Nephron progenitor cell (in vitro differentiated cells): ENCODE results near the gene CDKN1A.

Source experiments
- DNase-seq: peaks from one replicate; pipeline ENCODE4 v3.0.0; 2021
- H3K27ac Mint-ChIP-seq: 2 replicates; pipeline ENCODE4 v1.8.0; 2021; ENCODE audit warnings: mild to moderate bottlenecking, moderate library complexity, mixed read lengths
- H3K27me3 Mint-ChIP-seq: 2 replicates; pipeline ENCODE4 v1.8.0; 2021; ENCODE audit warnings: mild to moderate bottlenecking, low read depth, mixed read lengths; ENCODE audit not compliant: poor library complexity
- H3K36me3 Mint-ChIP-seq: 2 replicates; pipeline ENCODE4 v1.8.0; 2021; ENCODE audit warnings: low read depth, mixed read lengths
- H3K4me1 Mint-ChIP-seq: 2 replicates; pipeline ENCODE4 v1.8.0; 2021; ENCODE audit warnings: mixed read lengths
- H3K4me3 Mint-ChIP-seq: 2 replicates; pipeline ENCODE4 v1.8.0; 2021; ENCODE audit warnings: mild to moderate bottlenecking, moderate library complexity, mixed read lengths
- H3K9me3 Mint-ChIP-seq: 2 replicates; pipeline ENCODE4 v1.8.0; 2021; ENCODE audit warnings: mild to moderate bottlenecking, moderate library complexity, mixed read lengths
- CTCF ChIP-seq: fragments of 200-600 bp; sonication (generic); IDR thresholded peaks from 2 replicates; pipeline ENCODE4 v1.5.0; 2021; ENCODE audit warnings: antibody characterized with exemption

Gene CDKN1A

GRCh38 chr6:36717871-36718540 lies 39.5 kb downstream of the CDKN1A start:
- no peak overlapping the region for H3K27ac Mint-ChIP-seq

GRCh38 chr6:36718560-36718959 lies 40.0 kb downstream of the CDKN1A start:
- H3K4me1 Mint-ChIP-seq: peaks cover 6% of the 10 kb centered on the region
- H3K27ac Mint-ChIP-seq: no peak overlapping the region
- no peaks in the 10 kb centered on the region for H3K36me3 Mint-ChIP-seq
- no peak overlapping the region for H3K4me3 Mint-ChIP-seq
- no peak for TF ChIP-seq CTCF
- H3K27me3 Mint-ChIP-seq: peaks cover 5% of the 10 kb centered on the region
- no peak for DNase-seq
- no peaks in the 10 kb centered on the region for H3K9me3 Mint-ChIP-seq

More at GRCh38 chr6:36717871-36718540, 39.5 kb downstream of the CDKN1A start:
- Mint-ChIP-seq H3K27me3 (peaks cover 5% of the 10 kb centered on the region), H3K4me3 (no peak overlapping the region), H3K36me3 (no peaks in the 10 kb centered on the region), H3K9me3 (no peaks in the 10 kb centered on the region), H3K4me1 (peaks cover 6% of the 10 kb centered on the region)
- no peak for TF ChIP-seq CTCF
- DNase-seq: no peak

GRCh38 chr6:36719126-36719525 lies 40.6 kb downstream of the CDKN1A start:
- Mint-ChIP-seq H3K4me1 (peaks cover 6% of the 10 kb centered on the region), H3K27me3 (peaks cover 5% of the 10 kb centered on the region), H3K36me3 (no peaks in the 10 kb centered on the region), H3K27ac (no peak overlapping the region), H3K9me3 (no peaks in the 10 kb centered on the region), H3K4me3 (no peak overlapping the region)
- DNase-seq: no peak
- TF ChIP-seq CTCF: no peak

DNA sequence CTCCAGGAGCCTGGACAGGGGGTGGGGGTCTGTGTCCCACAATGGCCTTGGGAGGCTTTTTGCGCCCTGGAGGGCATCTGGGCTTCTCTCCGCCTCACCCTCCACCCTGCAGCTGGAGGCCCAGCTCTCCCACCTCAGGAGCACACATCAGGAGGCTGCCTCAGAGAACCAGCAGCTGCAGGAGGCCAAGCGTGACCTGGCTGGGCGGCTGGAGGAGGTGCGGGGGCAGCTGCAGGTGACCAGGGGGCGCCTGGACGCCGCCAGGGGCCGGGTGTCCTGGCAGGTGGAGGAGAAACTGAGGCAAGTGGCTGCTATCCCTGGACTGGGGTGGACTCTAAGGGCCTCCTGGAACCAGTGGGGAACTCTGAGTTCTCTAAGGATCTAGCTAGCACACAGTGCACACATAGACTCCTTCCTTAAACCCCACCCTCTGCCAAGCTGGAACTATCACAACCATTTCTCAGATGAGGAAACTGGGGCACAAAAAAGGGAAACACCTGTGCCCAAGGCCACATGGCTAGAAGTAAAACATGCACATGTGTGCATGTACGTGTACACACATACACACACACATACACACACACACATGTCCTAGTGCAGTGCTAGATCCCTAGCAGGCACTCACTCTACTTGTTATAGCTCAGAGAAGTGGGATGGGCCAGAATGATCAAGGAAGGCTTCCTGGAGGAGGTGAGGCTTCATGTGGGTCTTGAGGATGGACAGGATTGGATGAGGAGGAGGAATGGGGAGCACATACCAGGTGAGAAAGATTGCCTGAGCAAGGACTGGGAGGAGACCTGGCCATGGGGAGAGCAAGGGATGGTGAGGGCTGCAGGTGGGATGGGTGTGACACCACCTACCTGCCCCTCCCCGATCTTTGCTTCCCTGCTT lies 42.0 kb downstream of the CDKN1A start:
- Mint-ChIP-seq H3K4me1 (peaks cover 12% of the 10 kb centered on the region), H3K4me3 (no peak overlapping the region), H3K36me3 (no peaks in the 10 kb centered on the region), H3K9me3 (no peaks in the 10 kb centered on the region), H3K27ac (no peak overlapping the region), H3K27me3 (peaks cover 15% of the 10 kb centered on the region)
- no peak for DNase-seq
- TF ChIP-seq CTCF: no peak

- TF ChIP-seq CTCF: no peak
- Mint-ChIP-seq H3K27ac (no peak overlapping the region), H3K9me3 (no peaks in the 10 kb centered on the region), H3K36me3 (no peaks in the 10 kb centered on the region), H3K27me3 (peaks cover 16% of the 10 kb centered on the region), H3K4me3 (no peak overlapping the region), H3K4me1 (peaks cover 12% of the 10 kb centered on the region)
- DNase-seq: no peak
Measured at GRCh38 chr6:36721369-36722140, 43.0 kb downstream of the CDKN1A start.
